ENCODE results near the gene USH2A.
"Not testable (repeated sequence)": the region's sequence is repeated elsewhere in the genome, so short reads cannot be mapped to it uniquely, and the experiment has no call there.

The USH2A gene

GRCh38 chr1:216032961-216033614 is 390.2 kb downstream of the USH2A start:
- no peak for DNase-seq

GRCh38 chr1:216032284-216032683 is 391.0 kb downstream of the USH2A start:
- DNase-seq = no peak

DNA sequence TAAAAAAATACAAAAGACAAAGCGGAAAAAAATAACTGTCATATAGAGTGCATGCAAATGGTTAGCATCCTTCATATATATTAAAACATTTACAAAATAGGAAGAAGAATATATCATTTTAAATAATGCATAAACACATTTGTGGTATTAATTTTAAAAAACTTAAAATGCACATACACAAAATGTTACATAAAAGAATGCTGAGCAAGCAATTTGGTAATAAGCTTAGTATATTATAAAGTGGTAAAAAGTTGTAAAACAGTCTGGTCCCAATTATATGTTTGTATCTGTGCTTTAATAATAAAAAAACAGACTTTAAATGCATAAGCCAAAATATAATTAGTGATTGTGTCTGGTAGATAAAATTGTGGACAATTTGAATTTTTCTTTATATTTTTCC is 394.6 kb downstream of the USH2A start:
- no peak for DNase-seq

DNA sequence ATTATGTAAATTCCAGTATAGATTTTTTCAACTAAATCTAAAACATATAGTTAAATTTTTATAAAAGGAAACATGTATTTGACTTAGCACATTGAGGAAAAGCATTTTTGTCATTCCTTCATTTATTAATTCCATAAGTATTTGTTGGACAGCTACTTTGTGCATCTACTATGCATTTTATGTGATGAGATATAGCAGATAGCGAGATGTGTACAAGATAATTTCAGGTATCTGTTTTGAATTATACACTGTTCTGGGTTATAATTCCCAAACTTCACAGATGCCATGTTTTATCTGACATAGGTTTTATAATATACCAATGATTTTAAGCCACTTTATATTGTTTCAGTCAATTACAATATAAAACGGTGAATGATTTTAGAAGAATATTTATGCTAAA is 398.7 kb downstream of the USH2A start:
- DNase-seq = no peak

DNA sequence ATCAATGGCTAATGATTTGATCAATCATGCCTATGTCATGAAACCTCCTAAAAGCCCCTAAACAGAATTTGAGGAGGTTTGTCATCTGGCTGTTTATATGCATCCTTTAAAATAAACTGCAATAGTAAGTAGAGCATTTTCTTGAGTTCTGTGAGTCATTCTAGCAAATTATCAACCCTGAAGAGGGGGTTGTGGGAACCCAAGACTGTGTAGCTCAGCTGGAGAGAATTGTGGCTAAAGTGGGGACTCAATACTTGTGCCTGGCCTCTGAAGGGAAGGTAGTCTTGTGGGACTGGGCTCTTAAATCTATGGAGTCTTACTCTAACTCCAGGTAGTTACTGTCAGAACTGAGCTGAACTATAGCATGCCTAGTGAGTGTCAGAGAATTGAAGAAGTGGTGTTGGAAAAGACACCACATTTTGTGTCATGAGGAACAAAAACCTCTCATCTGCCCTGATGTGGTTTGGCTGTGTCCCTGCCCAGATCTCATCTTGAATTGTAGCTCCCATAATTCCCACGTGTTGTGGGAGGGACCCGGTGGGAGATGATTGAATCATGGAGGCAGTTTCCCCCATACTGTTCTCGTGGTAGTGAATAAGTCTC is 402.4 kb downstream of the USH2A start:
- DNase-seq = no peak

- no peak for DNase-seq
Measured at GRCh38 chr1:216015116-216015515, 408.1 kb downstream of the USH2A start.

GRCh38 chr1:216014086-216014485 is 409.2 kb downstream of the USH2A start:
- DNase-seq = no peak

DNA sequence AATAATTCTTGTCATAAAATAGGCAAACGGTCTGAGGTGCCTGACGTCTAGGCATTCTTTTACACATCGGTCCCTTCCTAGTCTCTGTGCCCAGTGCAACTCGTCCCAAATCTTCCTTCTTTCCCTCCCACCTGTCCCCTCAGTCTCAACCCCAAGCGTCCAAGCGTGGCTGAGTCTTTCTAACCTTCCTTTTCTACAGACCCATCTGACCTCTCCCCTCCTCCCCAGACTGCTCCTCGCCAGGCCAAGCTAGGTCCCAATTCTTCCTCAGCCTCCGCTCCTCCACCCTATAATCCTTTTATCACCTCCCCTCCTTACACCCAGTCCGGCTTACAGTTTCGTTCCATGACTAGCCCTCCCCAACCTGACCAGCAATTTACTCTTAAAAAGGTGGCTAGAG is 413.8 kb downstream of the USH2A start:
- DNase-seq = not testable (repeated sequence)

- no peak for DNase-seq
Measured at GRCh38 chr1:216005916-216006315, 417.3 kb downstream of the USH2A start.

GRCh38 chr1:215992620-215993019 is 430.6 kb downstream of the USH2A start:
- DNase-seq = no peak

- DNase-seq = no peak
Measured at GRCh38 chr1:215987092-215987875, 436.0 kb downstream of the USH2A start.

DNA sequence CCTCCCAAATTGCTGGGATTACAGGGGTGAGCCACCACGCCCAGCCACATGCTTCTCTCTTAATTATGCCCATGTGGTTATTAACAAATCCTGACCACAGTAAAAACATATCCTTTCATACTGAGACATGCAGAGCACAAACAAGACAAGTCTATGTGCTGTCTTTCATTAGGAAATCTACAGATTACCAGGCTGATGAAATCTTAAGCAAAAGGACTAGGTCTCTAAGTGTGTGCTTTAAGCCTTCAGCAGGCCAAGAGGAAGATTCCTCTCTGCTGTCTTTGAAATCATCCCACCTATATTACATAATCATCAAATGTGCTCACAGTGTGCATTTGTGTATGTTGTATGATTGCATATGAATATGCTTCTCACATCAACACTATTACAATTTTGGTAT is 436.8 kb downstream of the USH2A start:
- DNase-seq = no peak

- DNase-seq = no peak
Measured at GRCh38 chr1:215983680-215984079, 439.6 kb downstream of the USH2A start.

DNA sequence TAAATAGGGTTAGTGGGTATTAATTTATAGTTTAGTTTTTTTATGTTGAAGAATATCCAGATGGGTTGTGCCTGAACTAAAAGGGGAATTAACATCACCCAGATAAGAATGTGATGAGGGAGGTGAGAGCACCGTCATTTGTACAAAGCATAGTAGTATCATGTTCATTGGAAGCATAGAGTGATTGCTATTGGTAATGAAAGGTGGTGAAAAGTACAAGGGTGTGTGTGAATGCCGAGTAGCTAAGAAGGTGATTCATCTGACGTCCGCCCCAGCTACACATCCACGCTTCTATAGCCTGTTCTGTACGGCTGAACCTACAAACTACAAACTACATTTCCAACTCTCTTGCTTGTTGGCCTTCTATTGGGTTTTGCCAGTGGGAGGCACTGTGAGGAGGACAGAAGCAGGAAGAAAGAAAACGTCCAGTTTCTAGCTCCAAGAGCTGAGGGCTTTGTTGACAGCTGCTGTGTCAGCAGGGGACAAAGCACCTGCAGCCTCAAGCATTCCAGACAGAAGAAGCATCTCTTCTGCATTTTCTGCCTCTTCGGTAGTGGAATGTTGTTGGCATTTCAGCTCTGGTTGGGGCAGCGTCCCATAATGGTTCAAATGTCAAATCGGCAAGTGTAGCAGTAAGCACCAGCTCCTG is 451.3 kb downstream of the USH2A start:
- no peak for DNase-seq

GRCh38 chr1:215970406-215970805 is 452.8 kb downstream of the USH2A start:
- DNase-seq = no peak

DNA sequence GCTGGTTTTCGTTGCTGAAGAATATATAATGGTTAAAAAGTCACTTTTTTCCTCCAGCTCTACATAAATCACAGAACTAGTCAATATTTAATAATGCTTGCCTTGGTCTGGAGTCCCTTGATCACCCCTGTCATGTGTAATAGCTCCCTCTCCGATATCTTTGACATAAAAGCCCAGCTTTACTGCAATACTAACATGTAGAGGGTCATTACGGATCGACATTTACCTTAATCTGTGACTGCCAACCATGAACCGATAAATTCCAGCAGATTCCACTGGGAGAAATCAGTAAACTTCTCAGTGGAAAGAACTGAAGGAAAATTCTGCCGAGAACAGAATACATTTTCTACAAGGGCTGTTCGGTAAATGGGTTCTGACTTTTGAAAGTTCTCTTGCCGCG is 459.6 kb downstream of the USH2A start:
- no peak for DNase-seq

DNA sequence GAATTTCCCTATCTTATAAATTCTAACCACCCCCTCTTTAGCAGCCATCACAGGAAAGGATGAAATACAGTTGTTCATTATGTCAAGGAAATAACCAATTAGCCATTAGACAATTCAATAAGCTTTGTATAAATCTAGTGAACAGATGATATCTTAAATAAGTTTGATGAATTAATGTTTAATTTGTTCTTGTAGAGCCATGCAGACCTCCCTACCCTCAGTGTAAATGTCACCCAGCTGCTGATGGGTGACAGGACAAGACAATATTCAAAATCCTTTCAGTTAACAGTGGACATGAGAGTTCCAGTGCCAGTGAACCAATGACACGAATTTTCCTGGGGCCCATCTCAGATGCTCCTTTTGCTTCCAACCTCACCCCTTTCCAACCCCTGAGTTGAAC is 460.2 kb downstream of the USH2A start:
- DNase-seq = no peak

GRCh38 chr1:215958841-215959240 is 464.4 kb downstream of the USH2A start:
- no peak for DNase-seq

GRCh38 chr1:215957663-215958062 is 465.6 kb downstream of the USH2A start:
- DNase-seq = no peak

DNA sequence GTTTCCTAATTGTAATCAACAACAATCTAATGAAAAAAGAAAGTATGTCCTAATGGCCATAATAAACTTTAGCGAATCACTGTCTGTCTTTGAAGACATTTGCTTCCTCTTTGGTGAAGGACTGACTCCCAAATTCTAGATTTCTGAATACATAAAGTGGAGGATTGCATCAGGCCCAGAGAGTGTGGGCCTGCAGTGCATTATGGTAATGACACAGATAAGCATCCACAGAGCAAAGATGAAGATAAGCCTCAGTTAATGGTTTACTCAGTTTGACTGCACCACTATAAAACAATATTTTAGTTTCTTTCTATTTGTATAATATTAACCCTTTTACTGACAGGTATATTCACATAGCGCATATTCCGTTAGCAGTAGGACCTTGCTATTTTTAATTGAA is 490.7 kb downstream of the USH2A start:
- DNase-seq = no peak

DNA sequence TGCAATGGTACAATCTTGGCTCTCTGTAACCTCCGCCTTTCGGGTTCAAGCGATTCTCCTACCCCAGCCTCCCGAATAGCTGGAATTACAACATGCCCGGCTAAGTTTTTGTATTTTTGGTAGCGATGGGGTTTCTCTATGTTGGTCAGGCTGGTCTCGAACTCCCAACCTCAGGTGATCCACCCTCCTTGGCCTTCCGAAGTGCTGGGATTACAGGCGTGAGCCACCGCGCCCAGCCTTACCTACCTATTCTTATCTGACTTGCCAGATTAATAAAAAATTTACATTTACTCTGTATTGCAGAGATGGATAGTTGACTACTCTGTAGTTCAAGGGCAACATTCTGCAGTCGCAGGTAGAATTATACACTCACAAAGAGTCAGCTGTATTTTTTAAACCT is 496.6 kb downstream of the USH2A start:
- DNase-seq = no peak

DNA sequence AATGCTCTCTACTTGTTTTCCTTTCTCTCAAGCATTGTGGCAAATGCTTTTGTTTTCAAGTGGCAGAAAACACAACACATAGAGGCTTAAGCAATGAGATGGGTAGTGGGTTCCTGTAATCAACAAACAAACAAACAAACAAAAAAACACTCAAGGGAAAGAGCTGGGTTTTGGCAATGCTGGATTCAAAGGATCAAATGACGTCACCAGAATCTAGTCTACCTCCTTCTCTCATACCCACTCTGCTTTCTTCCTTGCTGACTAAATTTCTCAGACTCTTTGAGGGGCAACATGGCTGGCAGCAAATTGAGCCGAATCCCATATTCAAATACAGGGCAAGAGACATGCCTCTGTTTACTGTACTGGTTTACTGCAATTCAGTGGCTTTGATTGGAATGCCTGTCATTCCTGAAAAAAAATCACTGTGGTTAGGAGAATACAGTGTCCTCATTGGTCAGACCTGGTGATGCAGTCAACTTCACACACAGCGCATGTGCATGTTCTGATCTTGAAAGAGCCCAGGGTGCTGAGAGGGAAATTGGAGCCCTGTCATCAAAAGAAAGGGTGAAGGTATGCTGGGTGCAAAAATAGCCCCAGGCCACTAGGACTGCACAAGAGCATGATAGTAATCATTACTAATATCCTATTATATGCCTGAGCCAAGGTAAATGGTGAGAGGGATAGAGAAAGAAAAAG is 500.0 kb downstream of the USH2A start:
- no peak for DNase-seq

- DNase-seq = no peak
Measured at GRCh38 chr1:215911406-215911968, 511.8 kb downstream of the USH2A start.

Measured in NCI-H1417 treated with DMSO at 0.1 percent for 48 hours (cell line).